GM23338 (cell line): ENCODE measurements around the gene CDC34. TPM values are rescaled to one million over a fixed set of nuclear protein-coding genes. Genes with fewer than 3 reads are reported as not detected.

Source experiments
- ATAC-seq: fragments of 200-7000 bp; cut with Tn5 transposase; 3 replicates; pipeline ENCODE4 v1.9.1; 2020
- DNase-seq: peaks from one replicate; pipeline ENCODE4 v3.0.0-alpha.2; 2015; ENCODE audit warnings: low spot score
- H2AFZ ChIP-seq: fragments of 200-600 bp; sonication (generic); 2 replicates; pipeline ENCODE4 v1.8.0; 2016; ENCODE audit warnings: antibody characterized with exemption, mild to moderate bottlenecking, moderate library complexity
- H3F3A ChIP-seq: fragments of 200-600 bp; sonication (generic); replicated peaks from 2 replicates; pipeline ENCODE4 v1.8.0; 2017; ENCODE audit warnings: antibody characterized with exemption, mixed run types, low read depth
- H3K27ac ChIP-seq: fragments of 200-600 bp; sonication (generic); 2 replicates; pipeline ENCODE4 v1.6.1; 2016; ENCODE audit warnings: low read depth
- H3K27me3 ChIP-seq: fragments of 200-600 bp; sonication (generic); 2 replicates; pipeline ENCODE4 v1.8.0; 2016; ENCODE audit warnings: mild to moderate bottlenecking, mixed run types, moderate library complexity; ENCODE audit not compliant: insufficient read depth
- H3K36me3 ChIP-seq: fragments of 200-600 bp; sonication (generic); 2 replicates; pipeline ENCODE4 v1.8.0; 2016; ENCODE audit warnings: mild to moderate bottlenecking; ENCODE audit not compliant: insufficient read depth
- H3K4me1 ChIP-seq: fragments of 200-600 bp; sonication (generic); 2 replicates; pipeline ENCODE4 v1.8.0; 2016; ENCODE audit warnings: mild to moderate bottlenecking, moderate library complexity; ENCODE audit not compliant: insufficient read depth
- H3K4me2 ChIP-seq: fragments of 200-600 bp; sonication (generic); 2 replicates; pipeline ENCODE4 v1.7.1; 2017; ENCODE audit warnings: mixed run types
- H3K4me3 ChIP-seq: fragments of 200-600 bp; sonication (generic); 2 replicates; pipeline ENCODE4 v1.6.1; 2016; ENCODE audit warnings: mixed run types
- H3K79me2 ChIP-seq: fragments of 200-600 bp; sonication (generic); replicated peaks from 2 replicates; pipeline ENCODE4 v1.8.0; 2017; ENCODE audit warnings: mild to moderate bottlenecking; ENCODE audit not compliant: insufficient read depth
- H3K9me2 ChIP-seq: fragments of 200-600 bp; sonication (generic); 2 replicates; pipeline ENCODE4 v1.8.0; 2017; ENCODE audit not compliant: insufficient read depth
- H4K20me1 ChIP-seq: fragments of 200-600 bp; sonication (generic); replicated peaks from 2 replicates; pipeline ENCODE4 v1.8.0; 2017; ENCODE audit warnings: mild to moderate bottlenecking; ENCODE audit not compliant: insufficient read depth
- H3K27ac Mint-ChIP-seq: 2 replicates; pipeline ENCODE4 v1.8.0; 2020; ENCODE audit warnings: inconsistent platforms, mild to moderate bottlenecking, moderate library complexity, mixed read lengths
- H3K27me3 Mint-ChIP-seq: 3 replicates; pipeline ENCODE4 v1.8.0; 2022; ENCODE audit warnings: low read depth, mild to moderate bottlenecking, moderate library complexity, mixed read lengths, inconsistent platforms; ENCODE audit not compliant: insufficient read depth, poor library complexity
- H3K36me3 Mint-ChIP-seq: 3 replicates; pipeline ENCODE4 v1.8.0; 2021; ENCODE audit warnings: low read depth, mild to moderate bottlenecking, inconsistent platforms, moderate library complexity, mixed read lengths
- H3K4me1 Mint-ChIP-seq: 3 replicates; pipeline ENCODE4 v1.8.0; 2020; ENCODE audit warnings: mild to moderate bottlenecking, inconsistent platforms, mixed read lengths
- H3K4me3 Mint-ChIP-seq: 3 replicates; pipeline ENCODE4 v1.8.0; 2021; ENCODE audit warnings: moderate library complexity, mild to moderate bottlenecking, inconsistent platforms, mixed read lengths
- H3K9me3 Mint-ChIP-seq: 3 replicates; pipeline ENCODE4 v1.8.0; 2020; ENCODE audit warnings: moderate library complexity, mild to moderate bottlenecking, inconsistent platforms, mixed read lengths
- CREB1 ChIP-seq: fragments of 250-450 bp; sonication (Bioruptor Pico); IDR thresholded peaks from 2 replicates; pipeline ENCODE4 v1.5.0; 2020; ENCODE audit warnings: low read depth, mild to moderate bottlenecking, moderate library complexity
- CTCF ChIP-seq, 2 experiments: fragments of 200-600 bp in 1 of 2; sonication (generic) in 1 of 2; conservative IDR thresholded peaks; 2 replicates each; pipeline versions ENCODE4 v1.5.1 to v1.6.1; 2016 to 2017; ENCODE audit warnings: antibody characterized with exemption in 2 of 2, low read depth in 2 of 2, mild to moderate bottlenecking in 2 of 2, moderate library complexity in 1 of 2
- ETS1 ChIP-seq: IDR thresholded peaks from 2 replicates; pipeline ENCODE4 v1.6.1; 2016; ENCODE audit warnings: antibody characterized with exemption
- JUNB ChIP-seq: IDR thresholded peaks from one replicate; pipeline ENCODE4 v1.6.1; 2016; ENCODE audit warnings: antibody characterized with exemption; ENCODE audit not compliant: unreplicated experiment
- NANOG ChIP-seq: IDR thresholded peaks from 2 replicates; pipeline ENCODE4 v1.6.1; 2016; ENCODE audit warnings: antibody characterized with exemption, borderline replicate concordance
- POLR2AphosphoS5 ChIP-seq: IDR thresholded peaks from 2 replicates; pipeline ENCODE4 v1.6.1; 2016; ENCODE audit warnings: antibody characterized with exemption, low read depth
- REST ChIP-seq: IDR thresholded peaks from one replicate; pipeline ENCODE4 v1.6.1; 2018; ENCODE audit warnings: antibody characterized with exemption; ENCODE audit not compliant: unreplicated experiment
- STAT1 ChIP-seq: IDR thresholded peaks from one replicate; pipeline ENCODE4 v1.6.1; 2016; ENCODE audit warnings: antibody characterized with exemption; ENCODE audit not compliant: unreplicated experiment
- ZNF331 ChIP-seq: fragments of 250-450 bp; sonication (Bioruptor Pico); IDR thresholded peaks from 2 replicates; pipeline ENCODE4 v1.5.0; 2020; ENCODE audit warnings: low read depth, mild to moderate bottlenecking, moderate library complexity
- polyA plus RNA-seq: library from polyadenylated mRNA; unstranded; fragments of >200 nt; fragmentation: Nextera tagmentation; extraction: Ambion mirVana; gene quantifications from 2 replicates; pipeline ENCODE4 v1.2.1, GENCODE V29; 2016
- total RNA-seq: library from RNA; depleted of rRNA; stranded (reverse); fragments of >200 nt; shearing (Covaris generic); gene quantifications from 2 replicates; pipeline ENCODE4 v1.2.3, GENCODE V29; 2014

Gene CDC34
- total and polyA plus RNA-seq, 2 experiments from 2014 or later = 114 to 148 TPM

GRCh38 chr19:493391-494170, 38.0 kb upstream of the CDC34 start:
- Histone ChIP-seq H3K4me2 (peak overlapping the region; percentile 32; the same call in 1 of the 2 replicates), H3F3A (peaks cover 10% of the 10 kb centered on the region), H3K4me3 (no peak overlapping the region), H2AFZ (no peak overlapping the region), H3K27me3 (peaks cover 25% of the 10 kb centered on the region), H3K4me1 (0 out of 2 replicates have a peak, but pooled peaks cover 3% of the 10 kb centered on the region), H3K27ac (no peak overlapping the region), H3K9me2 (no peaks in the 10 kb centered on the region), H4K20me1 (no peaks in the 10 kb centered on the region), H3K79me2 (no peaks in the 10 kb centered on the region), H3K36me3 (no peaks in the 10 kb centered on the region)
- Mint-ChIP-seq H3K27ac (no peak overlapping the region), H3K4me3 (no peak overlapping the region; the same call in 2 of the 3 replicates), H3K9me3 (peaks cover 9% of the 10 kb centered on the region), H3K4me1 (peaks cover 10% of the 10 kb centered on the region; the same call in 2 of the 3 replicates), H3K27me3 (peaks cover 29% of the 10 kb centered on the region), H3K36me3 (no peaks in the 10 kb centered on the region)
- TF ChIP-seq ETS1 = no peak
- TF ChIP-seq NANOG = no peak
- no peak for TF ChIP-seq POLR2AphosphoS5
- no peak for TF ChIP-seq CREB1
- TF ChIP-seq STAT1 = no peak
- no peak for TF ChIP-seq ZNF331 (CRISPR knock-in tag)
- no peak for TF ChIP-seq CTCF (conservative IDR thresholded peaks at IDR 0.05; ENCODE audit: low read depth in 2 of 2)
- no peak for TF ChIP-seq JUNB
- no peak for TF ChIP-seq REST
- ATAC-seq = no peak
- DNase-seq = no peak
